NCI-H2107 (cell line): ENCODE data around the gene SLC38A5.
"Not testable (repeated sequence)": the region's sequence is repeated elsewhere in the genome, so short reads cannot be mapped to it uniquely, and the experiment has no call there.

Source experiments
- DNase-seq: peaks from one replicate; lab custom pipeline; 2025; lab: John Stamatoyannopoulos, UW

SLC38A5 gene

GRCh38 chrX:48470110-48470832 is at the start of gene SLC38A5:
Gene SLC38A5 (minus strand): TSS chrX:48470260. CDS start chrX:48467924, 2,336 bp downstream.
- no peak for DNase-seq

- DNase-seq = not testable (repeated sequence)
Observed at GRCh38 chrX:48519481-48519880, 49.4 kb upstream of the SLC38A5 start.

- no peak for DNase-seq
Observed at GRCh38 chrX:48516987-48517386, 46.9 kb upstream of the SLC38A5 start.

GRCh38 chrX:48516285-48516684 is 46.2 kb upstream of the SLC38A5 start:
- DNase-seq = no peak

GRCh38 chrX:48515842-48516241 is 45.8 kb upstream of the SLC38A5 start:
- DNase-seq = no peak

- no peak for DNase-seq
Observed at GRCh38 chrX:48514868-48515460, 44.9 kb upstream of the SLC38A5 start.

GRCh38 chrX:48514126-48514806 is 44.2 kb upstream of the SLC38A5 start:
- DNase-seq = no peak

GRCh38 chrX:48513670-48514069 is 43.6 kb upstream of the SLC38A5 start:
- no peak for DNase-seq

GRCh38 chrX:48512371-48512935 is 42.4 kb upstream of the SLC38A5 start:
- DNase-seq = no peak

GRCh38 chrX:48511560-48511959 is 41.5 kb upstream of the SLC38A5 start:
- no peak for DNase-seq

GRCh38 chrX:48509619-48510018 is 39.6 kb upstream of the SLC38A5 start:
- no peak for DNase-seq

- DNase-seq = no peak
Observed at GRCh38 chrX:48509245-48509590, 39.2 kb upstream of the SLC38A5 start.

- peak; percentile 28 for DNase-seq
Observed at GRCh38 chrX:48508400-48509244, 38.6 kb upstream of the SLC38A5 start, which contains the start of gene PORCN. Gene PORCN (plus strand): TSS chrX:48508992. CDS start chrX:48509821, 829 bp downstream.

- no peak for DNase-seq
Observed at GRCh38 chrX:48507246-48507645, 37.2 kb upstream of the SLC38A5 start.

- no peak for DNase-seq
Observed at GRCh38 chrX:48505481-48505880, 35.4 kb upstream of the SLC38A5 start.

GRCh38 chrX:48504261-48504660 is 34.2 kb upstream of the SLC38A5 start:
- DNase-seq = no peak

- no peak for DNase-seq
Observed at GRCh38 chrX:48498374-48498809, 28.3 kb upstream of the SLC38A5 start.

- DNase-seq = no peak
Observed at GRCh38 chrX:48497871-48498270, 27.8 kb upstream of the SLC38A5 start.

- no peak for DNase-seq
Observed at GRCh38 chrX:48496660-48497059, 26.6 kb upstream of the SLC38A5 start.

GRCh38 chrX:48493890-48494364 is 23.9 kb upstream of the SLC38A5 start:
- no peak for DNase-seq

- no peak for DNase-seq
Observed at GRCh38 chrX:48492293-48492910, 22.3 kb upstream of the SLC38A5 start.
